HEK293 (cell line): Measurements from ENCODE around the gene KDM3B.
"Not testable (repeated sequence)": the region's sequence is repeated elsewhere in the genome, so short reads cannot be mapped to it uniquely, and the experiment has no call there.

Source experiments
- CTCF ChIA-PET: fragments of 350-600 bp; formaldehyde crosslinking; extraction: SDS; loops from one replicate; lab custom pipeline; 2021; ENCODE audit warnings: antibody characterized with exemption; lab: Yijun Ruan, JAX
- POLR2A ChIA-PET: fragments of 300-600 bp; formaldehyde crosslinking; extraction: SDS; loops from one replicate; lab custom pipeline; 2020; ENCODE audit warnings: antibody characterized with exemption, inconsistent platforms; lab: Yijun Ruan, JAX
- H3K27ac ChIP-seq: fragments of 200-500 bp; sonication (Bioruptor generic); 2 replicates; pipeline ENCODE4 v1.5.1; 2014; ENCODE audit warnings: low read depth, low read length, control low read depth, inconsistent platforms; ENCODE audit errors: extremely low read depth
- H3K36me3 ChIP-seq, 2 experiments: fragments of 200-500 bp in 1 of 2; sonication (Bioruptor generic) in 1 of 2; 1 replicate in 1 of 2; 2 replicates in 1 of 2; pipeline ENCODE4 v1.5.1; 2014 to 2017; ENCODE audit warnings: inconsistent platforms in 2 of 2, low read length in 2 of 2; ENCODE audit not compliant: control insufficient read depth in 2 of 2, insufficient read depth in 1 of 2
- H3K4me1 ChIP-seq: fragments of 200-500 bp; sonication (Bioruptor generic); 2 replicates; pipeline ENCODE4 v1.5.1; 2014; ENCODE audit warnings: mild to moderate bottlenecking, low read length, inconsistent platforms; ENCODE audit not compliant: control insufficient read depth, insufficient read depth
- H3K4me3 ChIP-seq: 2 replicates; pipeline ENCODE4 v1.5.1; 2011; ENCODE audit warnings: low read depth, mild to moderate bottlenecking, control low read depth, low read length, moderate library complexity
- H3K9me3 ChIP-seq: fragments of 200-500 bp; sonication (Bioruptor generic); 2 replicates; pipeline ENCODE4 v1.5.1; 2014; ENCODE audit warnings: low read depth, low read length, inconsistent platforms; ENCODE audit not compliant: control insufficient read depth, insufficient read depth
- GLIS1 ChIP-seq: fragments of 450-650 bp; formaldehyde crosslinking; IDR thresholded peaks from 2 replicates; pipeline ENCODE4 v1.5.1; 2016; ENCODE audit warnings: missing biosample characterization, missing genetic modification characterization
- PRDM4 ChIP-seq: fragments of 450-650 bp; formaldehyde crosslinking; IDR thresholded peaks from 2 replicates; pipeline ENCODE4 v1.5.1; 2017; ENCODE audit warnings: missing biosample characterization, missing genetic modification characterization
- ZBTB44 ChIP-seq: fragments of 450-650 bp; IDR thresholded peaks from 2 replicates; pipeline ENCODE4 v1.5.1; 2018; ENCODE audit warnings: missing biosample characterization, mild to moderate bottlenecking, missing genetic modification characterization
- ZBTB48 ChIP-seq: fragments of 450-650 bp; formaldehyde crosslinking; IDR thresholded peaks from 2 replicates; pipeline ENCODE4 v1.5.1; 2016; ENCODE audit warnings: missing biosample characterization, missing genetic modification characterization
- ZBTB6 ChIP-seq: fragments of 450-650 bp; formaldehyde crosslinking; IDR thresholded peaks from 2 replicates; pipeline ENCODE4 v1.5.1; 2017; ENCODE audit warnings: missing biosample characterization, missing genetic modification characterization
- ZFP41 ChIP-seq: fragments of 450-650 bp; formaldehyde crosslinking; IDR thresholded peaks from 2 replicates; pipeline ENCODE4 v1.5.1; 2016; ENCODE audit warnings: missing biosample characterization, missing genetic modification characterization, borderline replicate concordance
- ZNF138 ChIP-seq: fragments of 450-650 bp; formaldehyde crosslinking; IDR thresholded peaks from 2 replicates; pipeline ENCODE4 v1.5.1; 2016; ENCODE audit warnings: missing biosample characterization, missing genetic modification characterization, borderline replicate concordance
- ZNF140 ChIP-seq: fragments of 450-650 bp; formaldehyde crosslinking; IDR thresholded peaks from 2 replicates; pipeline ENCODE4 v1.5.1; 2016; ENCODE audit warnings: missing biosample characterization, missing genetic modification characterization
- ZNF174 ChIP-seq: fragments of 450-650 bp; formaldehyde crosslinking; IDR thresholded peaks from 2 replicates; pipeline ENCODE4 v1.5.0; 2017; ENCODE audit warnings: missing biosample characterization, mild to moderate bottlenecking, missing genetic modification characterization
- ZNF266 ChIP-seq: fragments of 450-650 bp; formaldehyde crosslinking; IDR thresholded peaks from 2 replicates; pipeline ENCODE4 v1.5.1; 2016; ENCODE audit warnings: missing biosample characterization, missing genetic modification characterization, low read depth
- ZNF354C ChIP-seq: fragments of 450-650 bp; formaldehyde crosslinking; IDR thresholded peaks from 2 replicates; pipeline ENCODE4 v1.5.1; 2016; ENCODE audit warnings: missing biosample characterization, missing genetic modification characterization, low read depth, borderline replicate concordance
- ZNF544 ChIP-seq: fragments of 450-650 bp; formaldehyde crosslinking; IDR thresholded peaks from 2 replicates; pipeline ENCODE4 v1.5.0; 2017; ENCODE audit warnings: missing biosample characterization, missing genetic modification characterization
- ZNF600 ChIP-seq: fragments of 450-650 bp; formaldehyde crosslinking; IDR thresholded peaks from 2 replicates; pipeline ENCODE4 v1.5.1; 2016; ENCODE audit warnings: missing biosample characterization, missing genetic modification characterization
- ZNF626 ChIP-seq: fragments of 450-650 bp; sonication (Bioruptor Pico); formaldehyde crosslinking; IDR thresholded peaks from 2 replicates; pipeline ENCODE4 v1.5.1; 2018; ENCODE audit warnings: missing biosample characterization, missing genetic modification characterization, inconsistent platforms
- ZNF658 ChIP-seq: fragments of 450-650 bp; formaldehyde crosslinking; IDR thresholded peaks from 2 replicates; pipeline ENCODE4; 2016; ENCODE audit warnings: missing biosample characterization, missing genetic modification characterization
- TF ChIP-seq, protein P1 (sequence below): fragments of 450-650 bp; formaldehyde crosslinking; IDR thresholded peaks from 2 replicates; pipeline ENCODE4 v1.5.1; 2016; ENCODE audit warnings: missing biosample characterization, missing genetic modification characterization
- TF ChIP-seq, protein P2 (sequence below): fragments of 450-650 bp; formaldehyde crosslinking; IDR thresholded peaks from 2 replicates; pipeline ENCODE4 v1.5.0; 2017; ENCODE audit warnings: missing biosample characterization, missing genetic modification characterization, borderline replicate concordance
- TF ChIP-seq, protein P3 (sequence below): fragments of 450-650 bp; formaldehyde crosslinking; IDR thresholded peaks from 2 replicates; pipeline ENCODE4 v1.5.1; 2016; ENCODE audit warnings: missing biosample characterization, missing genetic modification characterization, borderline replicate concordance

The KDM3B gene

DNA sequence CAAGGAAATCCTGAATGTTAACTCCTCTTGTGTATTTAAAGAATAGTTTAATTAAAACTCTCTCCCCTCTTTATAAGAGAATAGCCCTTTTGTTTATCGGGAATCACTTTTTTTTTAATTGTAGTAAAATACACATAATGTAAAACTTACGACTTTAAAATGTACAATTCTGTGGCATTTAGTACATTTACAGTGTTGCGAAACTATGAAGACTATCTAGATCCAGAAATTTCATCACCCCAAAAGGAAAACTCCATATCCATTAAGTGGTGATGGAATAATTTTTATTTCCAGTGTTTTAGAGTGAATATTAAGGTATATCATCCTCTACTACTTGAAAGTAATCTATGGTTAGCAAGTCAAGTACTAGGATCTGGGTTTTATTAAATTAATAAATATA, 36.8 kb downstream of the KDM3B start (continued):
- TF ChIP-seq GLIS1 (tag by site-specific recombination) = no peak
- TF ChIP-seq, all 188 proteins: peak for 0

DNA sequence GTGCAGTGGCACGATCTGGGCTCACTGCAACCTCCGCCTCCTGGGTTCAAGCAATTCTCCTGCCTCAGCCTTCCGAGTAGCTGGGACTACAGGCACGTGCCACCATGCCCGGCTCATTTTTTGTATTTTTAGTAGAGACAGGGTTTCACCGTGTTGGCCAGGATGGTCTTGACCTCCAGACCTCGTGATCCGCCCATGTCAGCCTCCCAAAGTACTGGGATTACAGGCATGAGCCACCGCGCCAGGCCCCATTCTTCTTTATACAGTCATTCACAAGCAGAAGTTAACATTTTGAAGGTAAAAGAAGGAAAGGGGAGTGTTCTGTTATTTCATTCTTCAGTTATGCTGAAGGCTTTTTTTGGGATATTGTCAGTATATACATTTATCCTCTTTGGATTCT, 37.4 kb downstream of the KDM3B start:
- POLR2A ChIA-PET, H3K4me3 ChIP-seq, H3K9me3 ChIP-seq, H3K4me1 ChIP-seq, H3K27ac ChIP-seq: not testable (repeated sequence)
- H3K36me3 ChIP-seq = peaks cover 31 to 79% of the 10 kb centered on the region in 2 experiments
- CTCF ChIA-PET = interaction anchor here (0.6 to 1.2 kb wide), 2 partner anchors 37 to 955 kb away, joined by 3 to 6 read pairs; partner anchors contain the start of gene KDM3B

DNA sequence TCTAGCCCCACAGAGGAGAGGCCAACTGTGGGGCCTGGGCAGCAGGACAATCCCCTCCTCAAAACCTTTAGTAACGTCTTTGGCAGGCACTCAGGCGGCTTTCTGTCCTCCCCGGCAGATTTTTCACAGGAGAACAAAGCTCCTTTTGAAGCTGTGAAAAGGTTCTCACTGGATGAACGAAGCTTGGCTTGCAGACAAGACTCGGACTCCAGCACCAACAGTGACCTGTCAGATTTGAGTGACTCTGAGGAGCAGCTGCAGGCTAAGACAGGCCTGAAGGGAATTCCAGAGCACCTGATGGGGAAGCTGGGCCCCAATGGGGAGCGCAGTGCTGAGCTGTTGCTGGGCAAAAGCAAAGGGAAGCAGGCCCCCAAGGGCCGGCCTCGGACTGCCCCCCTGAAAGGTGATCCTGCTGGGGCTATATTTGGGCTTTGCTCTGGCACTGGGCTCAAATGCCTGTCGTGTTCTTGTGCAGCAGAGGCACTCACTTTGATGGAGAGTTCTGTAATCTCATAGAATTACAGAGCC, 39.4 kb downstream of the KDM3B start:
- H3K4me3 ChIP-seq = no peak overlapping the region
- H3K36me3 ChIP-seq = peaks cover 27 to 70% of the 10 kb centered on the region in 2 experiments
- POLR2A ChIA-PET = interaction anchor here (0.6 kb wide), 1 partner anchor 112 kb away, joined by 6 read pairs; no protein-coding TSS in a partner anchor
- no peaks in the 10 kb centered on the region for H3K4me1 ChIP-seq
- TF ChIP-seq, protein P1, sequence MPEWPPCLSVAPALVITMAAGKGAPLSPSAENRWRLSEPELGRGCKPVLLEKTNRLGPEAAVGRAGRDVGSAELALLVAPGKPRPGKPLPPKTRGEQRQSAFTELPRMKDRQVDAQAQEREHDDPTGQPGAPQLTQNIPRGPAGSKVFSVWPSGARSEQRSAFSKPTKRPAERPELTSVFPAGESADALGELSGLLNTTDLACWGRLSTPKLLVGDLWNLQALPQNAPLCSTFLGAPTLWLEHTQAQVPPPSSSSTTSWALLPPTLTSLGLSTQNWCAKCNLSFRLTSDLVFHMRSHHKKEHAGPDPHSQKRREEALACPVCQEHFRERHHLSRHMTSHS = no peak
- TF ChIP-seq, protein P2, sequence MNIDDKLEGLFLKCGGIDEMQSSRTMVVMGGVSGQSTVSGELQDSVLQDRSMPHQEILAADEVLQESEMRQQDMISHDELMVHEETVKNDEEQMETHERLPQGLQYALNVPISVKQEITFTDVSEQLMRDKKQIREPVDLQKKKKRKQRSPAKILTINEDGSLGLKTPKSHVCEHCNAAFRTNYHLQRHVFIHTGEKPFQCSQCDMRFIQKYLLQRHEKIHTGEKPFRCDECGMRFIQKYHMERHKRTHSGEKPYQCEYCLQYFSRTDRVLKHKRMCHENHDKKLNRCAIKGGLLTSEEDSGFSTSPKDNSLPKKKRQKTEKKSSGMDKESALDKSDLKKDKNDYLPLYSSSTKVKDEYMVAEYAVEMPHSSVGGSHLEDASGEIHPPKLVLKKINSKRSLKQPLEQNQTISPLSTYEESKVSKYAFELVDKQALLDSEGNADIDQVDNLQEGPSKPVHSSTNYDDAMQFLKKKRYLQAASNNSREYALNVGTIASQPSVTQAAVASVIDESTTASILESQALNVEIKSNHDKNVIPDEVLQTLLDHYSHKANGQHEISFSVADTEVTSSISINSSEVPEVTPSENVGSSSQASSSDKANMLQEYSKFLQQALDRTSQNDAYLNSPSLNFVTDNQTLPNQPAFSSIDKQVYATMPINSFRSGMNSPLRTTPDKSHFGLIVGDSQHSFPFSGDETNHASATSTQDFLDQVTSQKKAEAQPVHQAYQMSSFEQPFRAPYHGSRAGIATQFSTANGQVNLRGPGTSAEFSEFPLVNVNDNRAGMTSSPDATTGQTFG = no peak
- TF ChIP-seq, protein P3, sequence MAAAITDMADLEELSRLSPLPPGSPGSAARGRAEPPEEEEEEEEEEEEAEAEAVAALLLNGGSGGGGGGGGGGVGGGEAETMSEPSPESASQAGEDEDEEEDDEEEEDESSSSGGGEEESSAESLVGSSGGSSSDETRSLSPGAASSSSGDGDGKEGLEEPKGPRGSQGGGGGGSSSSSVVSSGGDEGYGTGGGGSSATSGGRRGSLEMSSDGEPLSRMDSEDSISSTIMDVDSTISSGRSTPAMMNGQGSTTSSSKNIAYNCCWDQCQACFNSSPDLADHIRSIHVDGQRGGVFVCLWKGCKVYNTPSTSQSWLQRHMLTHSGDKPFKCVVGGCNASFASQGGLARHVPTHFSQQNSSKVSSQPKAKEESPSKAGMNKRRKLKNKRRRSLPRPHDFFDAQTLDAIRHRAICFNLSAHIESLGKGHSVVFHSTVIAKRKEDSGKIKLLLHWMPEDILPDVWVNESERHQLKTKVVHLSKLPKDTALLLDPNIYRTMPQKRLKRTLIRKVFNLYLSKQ (tag by site-specific recombination) = no peak
- no peak for TF ChIP-seq ZNF354C
- TF ChIP-seq ZNF140 (tag by site-specific recombination) = no peak
- TF ChIP-seq ZNF626 = no peak
- TF ChIP-seq ZNF544 (tag by site-specific recombination) = no peak
- TF ChIP-seq ZNF658 (tag by site-specific recombination) = no peak
- no peak for TF ChIP-seq ZNF600 (tag by site-specific recombination)
- TF ChIP-seq ZBTB44 (tag by site-specific recombination) = no peak
- no peak for TF ChIP-seq ZBTB48 (tag by site-specific recombination)
- no peak overlapping the region for H3K27ac ChIP-seq
- no peaks in the 10 kb centered on the region for H3K9me3 ChIP-seq
- CTCF ChIA-PET = interaction anchor here (0.5 kb wide), 1 partner anchor 310 kb away, joined by 7 read pairs; no protein-coding TSS in a partner anchor

GRCh38 chr5:138402640-138403039, 50.2 kb downstream of the KDM3B start:
- ChIA-PET POLR2A (no interaction called here), CTCF (interaction anchor here (0.6 to 1.1 kb wide), 3 partner anchors 8 to 31 kb away, joined by 3 to 4 read pairs (median 3); no protein-coding TSS in a partner anchor)
- H3K9me3 ChIP-seq = no peaks in the 10 kb centered on the region
- no peak overlapping the region for H3K27ac ChIP-seq
- H3K4me3 ChIP-seq = no peak overlapping the region
- H3K36me3 ChIP-seq = peaks cover 58 to 62% of the 10 kb centered on the region in 2 experiments
- no peaks in the 10 kb centered on the region for H3K4me1 ChIP-seq
- TF ChIP-seq ZNF138 (no peak), ZFP41 (tag by site-specific recombination) (no peak), ZNF140 (tag by site-specific recombination) (no peak), ZBTB6 (no peak), ZNF266 (tag by site-specific recombination) (no peak), ZNF174 (tag by site-specific recombination) (no peak), PRDM4 (no peak)
